ENCODE data around the gene TAF9.
"Not testable (repeated sequence)": the region's sequence is repeated elsewhere in the genome, so short reads cannot be mapped to it uniquely, and the experiment has no call there.

TAF9 gene

DNA sequence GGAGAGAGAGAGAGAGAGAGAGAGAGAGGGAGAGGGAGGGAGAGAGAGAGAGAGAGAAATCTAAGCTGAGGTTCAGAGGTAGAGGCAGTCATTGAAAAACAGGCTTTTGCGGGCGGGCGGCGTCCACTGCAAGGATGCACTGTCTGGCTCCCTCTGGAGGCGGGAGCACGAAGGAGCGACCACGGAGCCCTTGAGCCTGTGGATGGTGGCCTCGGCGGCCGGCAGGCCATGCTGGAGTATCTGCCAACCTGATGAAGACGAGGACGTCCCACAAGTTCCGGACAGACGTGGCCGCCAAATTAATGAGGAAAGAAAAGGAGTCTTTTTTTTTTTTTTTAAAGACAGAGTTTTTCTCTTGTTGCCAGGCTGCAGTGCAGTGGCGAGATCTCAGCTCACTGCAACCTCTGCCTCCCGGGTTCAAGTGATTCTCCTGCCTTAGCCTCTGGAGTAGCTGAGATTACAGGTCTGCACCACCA lies 34.5 kb downstream of the TAF9 start:
- DNase-seq = peak; percentile 76

DNA sequence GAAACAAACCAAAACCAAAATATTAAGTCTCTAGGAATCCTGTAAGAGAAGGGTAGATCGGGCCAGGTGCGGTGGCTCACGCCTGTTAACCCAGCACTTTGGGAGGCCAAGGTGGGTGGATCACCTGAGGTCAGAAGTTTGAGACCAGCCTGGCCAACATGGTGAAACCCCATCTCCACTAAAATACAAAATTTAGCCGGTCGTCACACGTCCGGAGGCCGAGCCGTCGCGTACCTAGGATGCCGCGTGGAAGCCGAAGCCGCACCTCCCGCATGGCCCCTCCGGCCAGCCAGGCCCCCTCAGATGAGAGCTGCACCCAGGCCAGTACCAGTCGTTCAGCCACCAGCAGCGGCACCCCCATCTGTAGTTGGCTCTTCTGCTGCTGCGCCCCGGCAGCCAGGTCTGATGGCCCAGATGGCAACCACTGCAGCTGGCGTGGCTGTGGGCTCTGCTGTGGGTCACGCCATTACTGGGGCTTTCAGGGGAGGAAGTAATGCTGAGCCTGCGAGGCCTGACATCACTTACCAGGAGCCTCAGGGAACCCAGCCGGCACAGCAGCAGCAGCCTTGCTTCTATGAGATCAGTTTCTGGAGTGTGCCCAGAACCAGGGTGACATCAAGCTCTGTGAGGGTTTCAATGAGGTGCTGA lies 35.5 kb downstream of the TAF9 start:
- DNase-seq = not testable (repeated sequence)

DNA sequence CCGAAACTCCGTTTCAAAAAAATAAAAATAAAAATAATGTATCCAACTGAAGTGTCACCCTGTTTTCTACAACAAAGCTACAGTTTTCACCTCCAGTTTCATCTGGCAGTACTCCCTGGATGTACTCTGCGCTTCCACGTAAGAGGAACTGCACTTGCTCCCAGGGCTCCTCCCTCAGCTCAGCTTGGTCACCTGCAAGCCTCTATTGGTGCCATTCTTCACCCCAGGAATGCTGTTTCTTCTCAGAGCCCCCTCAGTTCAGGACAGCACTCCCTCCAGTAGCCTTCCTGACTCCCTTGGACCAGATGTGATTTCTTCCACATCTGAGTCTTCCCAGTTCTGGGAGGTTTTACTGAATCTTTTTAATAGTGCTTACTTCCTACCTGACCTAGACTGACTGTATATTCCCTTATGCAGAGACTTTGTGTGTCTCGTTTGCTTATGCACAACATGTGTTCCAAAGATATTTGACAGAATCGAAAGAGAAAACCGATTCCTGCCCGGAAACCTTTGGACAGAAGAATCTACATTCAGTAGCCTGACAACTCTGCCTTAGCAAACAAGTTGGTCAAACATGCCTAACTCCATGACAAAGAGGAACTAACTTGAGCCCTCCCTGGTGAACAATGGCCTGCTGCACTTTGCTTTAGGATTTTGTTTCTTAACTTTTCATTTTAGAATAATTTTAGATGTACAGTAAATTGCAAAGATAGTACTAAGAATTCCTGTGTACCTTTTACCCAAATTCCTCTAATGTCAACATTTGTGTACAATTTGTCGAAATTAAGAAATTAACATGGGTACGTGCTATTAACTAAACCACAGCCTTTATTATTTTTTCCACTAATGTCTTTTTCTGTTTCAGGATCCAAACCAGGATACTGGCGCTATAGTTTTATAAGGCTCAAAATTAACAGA lies 37.5 kb downstream of the TAF9 start:
- peak; percentile 38 for DNase-seq

DNA sequence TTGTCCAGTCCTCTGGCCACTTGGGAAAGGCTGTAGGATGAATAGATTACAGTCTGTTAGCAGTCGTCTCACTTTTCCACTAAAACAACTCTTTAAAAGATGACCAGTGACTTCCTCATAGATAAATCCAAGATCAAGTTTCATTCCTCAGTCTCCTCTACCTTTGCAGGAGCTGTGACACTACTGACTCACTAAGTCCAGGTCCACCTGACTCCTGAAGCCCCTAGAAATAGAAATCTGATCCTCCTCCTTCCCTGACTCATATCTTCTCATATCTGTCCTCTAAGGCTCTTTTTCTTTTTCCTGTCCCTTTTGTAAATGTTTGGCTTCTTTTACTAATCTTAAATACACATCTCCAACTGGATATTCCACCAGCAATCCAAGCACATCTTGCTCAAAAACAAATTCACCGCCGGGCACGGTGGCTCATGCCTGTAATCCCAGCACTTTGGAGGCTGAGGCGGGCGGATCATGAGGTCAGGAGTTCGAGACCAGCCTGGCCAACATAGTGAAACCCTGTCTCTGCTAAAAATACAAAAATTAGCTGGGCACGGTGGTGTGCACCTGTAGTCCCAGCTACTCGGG lies 39.3 kb downstream of the TAF9 start:
- DNase-seq = no peak

DNA sequence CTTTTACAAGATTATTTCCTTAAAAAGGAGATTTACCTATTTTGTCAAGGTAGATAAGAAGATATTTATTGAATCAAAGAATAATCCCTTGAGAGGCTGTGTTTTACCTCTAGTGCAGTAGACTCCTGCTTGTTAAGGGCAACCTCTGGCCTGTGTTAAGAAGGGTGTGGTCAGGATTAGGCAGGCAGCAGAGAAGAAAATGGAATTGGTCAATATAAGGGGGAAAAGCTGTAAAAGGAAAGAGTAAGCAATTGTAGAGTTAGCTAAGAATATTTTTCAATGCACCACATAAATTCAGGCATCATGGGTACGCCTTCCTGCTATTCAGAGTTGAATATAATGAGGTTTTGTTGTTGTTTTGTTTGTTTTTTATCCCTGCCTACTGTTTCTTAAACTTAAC lies 43.0 kb downstream of the TAF9 start:
- DNase-seq = no peak

DNA sequence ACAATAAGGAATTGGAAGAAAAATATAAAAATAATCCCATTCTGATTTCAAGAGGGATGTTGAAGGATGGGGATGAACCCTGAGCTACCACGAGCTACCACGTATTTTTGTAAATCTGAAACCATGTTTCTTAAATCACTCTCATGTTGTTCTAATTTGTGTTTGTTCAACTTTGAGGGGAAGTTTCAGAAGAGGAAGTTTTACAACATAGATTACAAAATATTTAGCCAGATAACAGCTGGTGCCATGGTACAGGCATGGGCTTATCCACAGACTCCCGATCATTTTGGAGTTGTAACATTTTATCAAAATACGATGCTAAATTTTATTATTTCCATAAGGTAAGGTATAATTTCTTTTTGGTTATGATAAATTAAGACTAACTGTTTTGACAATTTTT lies 51.9 kb downstream of the TAF9 start:
- no peak for DNase-seq

DNA sequence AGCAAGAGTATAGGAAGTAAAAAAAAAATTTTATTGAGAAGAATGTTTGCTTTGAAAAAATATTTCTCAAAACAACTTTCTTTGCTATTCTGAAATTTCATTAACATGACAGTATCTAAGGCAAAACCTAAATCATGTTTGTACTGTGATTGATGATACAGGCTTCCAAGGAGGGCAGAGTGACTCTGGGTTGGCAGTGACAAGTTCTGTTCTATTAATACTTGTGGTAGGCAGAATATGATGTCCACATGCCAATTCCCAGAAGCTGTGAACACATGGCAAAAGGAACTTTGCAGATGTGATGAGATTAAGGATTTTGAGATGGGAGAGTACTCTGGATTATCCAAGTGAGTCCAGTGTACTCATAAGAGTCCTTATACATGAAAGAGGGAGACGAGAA lies 53.3 kb downstream of the TAF9 start:
- DNase-seq = no peak
